HG03159 (cell line): ENCODE measurements around the gene UBD.

ENCODE experiments used
- ATAC-seq: cut with Tn5 transposase; IDR thresholded peaks from one replicate; pipeline ENCODE4 v1.9.1; 2021; ENCODE audit warnings: mild to moderate bottlenecking, moderate library complexity; ENCODE audit not compliant: unreplicated experiment

The UBD gene

GRCh38 chr6:29561606-29562181 is 2.2 kb upstream of the UBD start:
- ATAC-seq = no peak

GRCh38 chr6:29561091-29561490 is 1.6 kb upstream of the UBD start:
- no peak for ATAC-seq

DNA sequence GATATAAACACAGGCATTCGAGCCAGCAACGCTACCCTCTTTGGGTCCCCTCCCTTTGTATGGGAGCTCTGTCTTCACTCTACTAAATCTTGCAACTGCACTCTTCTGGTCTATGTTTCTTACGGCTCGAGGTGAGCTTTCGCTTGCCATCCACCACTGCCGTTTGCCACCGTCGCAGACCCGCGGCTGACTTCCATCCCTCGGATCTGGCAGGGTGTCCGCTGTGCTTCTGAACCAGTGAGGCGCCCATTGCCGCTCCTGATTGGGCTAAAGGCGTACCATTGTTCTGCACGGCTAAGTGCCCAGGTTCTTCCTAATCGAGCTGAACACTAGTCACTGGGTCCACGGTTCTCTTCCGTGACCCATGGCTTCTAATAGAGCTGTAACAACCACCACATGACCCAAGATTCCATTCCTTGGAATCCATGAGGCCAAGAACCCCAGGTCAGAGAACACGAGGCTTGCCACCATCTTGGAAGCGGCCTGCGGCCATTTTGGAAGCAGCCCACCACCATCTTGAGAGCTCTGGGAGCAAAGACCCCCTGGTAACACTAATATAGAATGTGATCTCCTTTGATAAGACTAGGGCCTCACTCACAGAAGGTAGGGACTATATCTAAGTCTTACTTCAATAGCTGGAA is 973 bp downstream of the UBD start:
- no peak for ATAC-seq

GRCh38 chr6:29557320-29557719 is 2.2 kb downstream of the UBD start:
- no peak for ATAC-seq

GRCh38 chr6:29554764-29555163 is 4.8 kb downstream of the UBD start:
- no peak for ATAC-seq

DNA sequence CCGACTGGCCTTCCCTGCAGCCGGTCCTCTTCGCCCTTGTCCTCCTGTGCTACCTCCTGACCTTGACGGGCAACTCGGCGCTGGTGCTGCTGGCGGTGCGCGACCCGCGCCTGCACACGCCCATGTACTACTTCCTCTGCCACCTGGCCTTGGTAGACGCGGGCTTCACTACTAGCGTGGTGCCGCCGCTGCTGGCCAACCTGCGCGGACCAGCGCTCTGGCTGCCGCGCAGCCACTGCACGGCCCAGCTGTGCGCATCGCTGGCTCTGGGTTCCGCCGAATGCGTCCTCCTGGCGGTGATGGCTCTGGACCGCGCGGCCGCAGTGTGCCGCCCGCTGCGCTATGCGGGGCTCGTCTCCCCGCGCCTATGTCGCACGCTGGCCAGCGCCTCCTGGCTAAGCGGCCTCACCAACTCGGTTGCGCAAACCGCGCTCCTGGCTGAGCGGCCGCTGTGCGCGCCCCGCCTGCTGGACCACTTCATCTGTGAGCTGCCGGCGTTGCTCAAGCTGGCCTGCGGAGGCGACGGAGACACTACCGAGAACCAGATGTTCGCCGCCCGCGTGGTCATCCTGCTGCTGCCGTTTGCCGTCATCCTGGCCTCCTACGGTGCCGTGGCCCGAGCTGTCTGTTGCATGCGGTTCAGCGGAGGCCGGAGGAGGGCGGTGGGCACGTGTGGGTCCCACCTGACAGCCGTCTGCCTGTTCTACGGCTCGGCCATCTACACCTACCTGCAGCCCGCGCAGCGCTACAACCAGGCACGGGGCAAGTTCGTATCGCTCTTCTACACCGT is 6.1 kb downstream of the UBD start:
- ATAC-seq = no peak

DNA sequence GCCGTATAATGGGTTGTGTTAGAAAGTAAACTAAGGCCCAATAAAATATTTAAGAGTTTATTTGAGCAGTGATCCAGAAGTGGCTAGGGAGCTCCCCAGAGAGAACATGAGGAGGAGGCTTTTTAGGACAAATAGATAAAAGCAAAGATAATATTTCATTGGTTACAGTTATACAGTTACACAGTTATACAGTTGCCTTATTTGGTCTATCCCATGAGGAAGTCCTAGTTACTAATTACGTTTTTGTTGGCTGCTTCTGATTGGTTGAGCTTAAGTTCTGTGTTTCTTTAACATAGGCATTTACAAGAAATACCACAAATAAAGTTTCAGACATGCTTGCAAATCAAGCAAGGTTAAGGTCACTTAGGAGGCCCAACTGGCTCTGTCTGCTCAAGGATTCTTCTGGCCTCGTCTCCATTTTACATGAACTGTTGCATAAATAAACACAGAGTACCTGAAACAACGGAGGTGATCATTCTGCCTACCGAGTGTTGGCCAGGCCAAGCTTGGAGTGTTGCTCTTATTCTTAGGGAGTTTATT is 7.0 kb downstream of the UBD start:
- ATAC-seq = peak; percentile 84

GRCh38 chr6:29547573-29547972 is 12.0 kb downstream of the UBD start:
- no peak for ATAC-seq

DNA sequence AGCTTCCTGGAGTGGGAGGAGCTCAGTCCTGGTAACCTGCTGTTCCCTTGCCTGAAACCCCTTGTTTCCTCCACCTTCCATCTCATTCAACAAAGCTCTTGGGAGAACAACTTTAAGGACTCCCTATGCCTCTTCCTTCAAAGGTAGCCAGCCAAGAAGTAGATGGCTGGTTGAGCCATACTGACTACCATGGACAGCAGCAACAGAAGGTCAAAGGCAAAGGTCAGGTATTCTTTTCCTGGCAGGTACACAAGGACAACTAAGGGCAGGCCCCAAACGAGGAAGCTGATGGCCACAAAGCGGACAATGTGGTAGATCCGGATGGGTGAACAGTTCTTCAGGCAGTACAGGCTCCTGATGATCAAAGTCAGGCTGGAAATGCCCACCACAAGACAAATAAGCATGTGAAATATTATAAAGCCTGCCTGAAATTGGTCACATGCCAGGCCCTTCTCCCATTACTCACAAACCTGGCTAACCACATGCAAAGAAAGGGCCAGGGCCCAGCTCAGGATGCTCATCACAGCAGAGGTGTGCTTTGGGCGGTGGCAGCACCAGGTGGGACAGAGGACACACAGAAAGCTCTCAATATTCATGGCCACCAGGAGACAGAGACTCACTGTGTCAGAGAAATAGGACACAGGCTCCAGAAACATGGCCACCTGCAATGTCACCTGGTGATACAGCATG is 21.7 kb downstream of the UBD start:
- ATAC-seq = no peak

GRCh38 chr6:29532320-29532951 is 27.1 kb downstream of the UBD start:
- no peak for ATAC-seq

DNA sequence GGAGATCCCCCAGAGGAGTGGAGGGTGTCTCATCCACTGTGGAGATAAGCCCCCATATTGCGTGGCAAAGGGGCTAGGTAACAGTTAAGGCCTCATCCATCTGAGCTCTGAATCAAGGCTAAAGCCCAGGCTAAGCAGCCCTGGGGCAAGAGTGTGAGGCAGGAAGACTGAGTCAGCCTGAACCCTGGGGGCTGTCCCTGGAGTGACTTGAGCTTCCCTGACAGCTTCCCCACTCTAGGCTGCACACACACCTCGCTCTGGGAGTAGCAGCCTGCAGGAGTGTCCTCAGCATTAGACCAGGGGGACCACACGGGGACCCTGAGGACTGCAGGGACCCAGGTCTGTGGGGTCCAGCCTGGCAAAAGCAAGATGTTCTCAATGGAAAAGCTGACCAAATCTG is 27.9 kb downstream of the UBD start:
- no peak for ATAC-seq

- no peak for ATAC-seq
These were observed 28.7 kb downstream of the UBD start for GRCh38 chr6:29530671-29531310.

- ATAC-seq = no peak
These were observed 29.6 kb downstream of the UBD start for GRCh38 chr6:29529956-29530355.

DNA sequence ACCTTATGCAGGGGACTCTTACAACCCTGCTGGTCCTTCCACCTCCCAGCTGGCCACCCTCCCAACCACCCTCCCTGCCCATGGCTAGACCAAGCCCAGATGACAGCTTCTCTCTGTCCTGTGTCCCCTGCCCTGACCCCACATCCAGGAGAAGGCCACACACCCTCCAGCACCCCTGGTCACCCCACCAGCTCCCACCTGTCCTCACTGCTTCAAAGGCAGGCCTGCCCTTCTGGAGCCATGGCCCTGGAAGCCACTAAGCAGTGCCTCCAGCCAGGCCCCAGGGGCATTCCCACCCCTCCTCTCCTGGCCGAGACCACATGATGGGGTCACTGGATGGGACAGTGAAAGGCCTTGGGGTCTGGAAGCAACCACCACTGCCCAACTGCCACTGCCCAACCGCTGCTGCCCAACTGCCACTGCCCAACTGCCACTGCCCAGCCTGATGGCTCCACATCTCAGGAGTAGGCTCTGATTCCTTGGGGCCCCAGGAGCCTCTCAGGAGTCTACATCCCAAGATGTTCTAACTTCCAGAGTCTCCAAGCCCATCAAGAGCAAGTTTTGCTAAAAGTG is 30.5 kb downstream of the UBD start:
- no peak for ATAC-seq

GRCh38 chr6:29528300-29528931 is 31.1 kb downstream of the UBD start:
- ATAC-seq = no peak

- ATAC-seq = no peak
These were observed 32.0 kb downstream of the UBD start for GRCh38 chr6:29527564-29527963.

DNA sequence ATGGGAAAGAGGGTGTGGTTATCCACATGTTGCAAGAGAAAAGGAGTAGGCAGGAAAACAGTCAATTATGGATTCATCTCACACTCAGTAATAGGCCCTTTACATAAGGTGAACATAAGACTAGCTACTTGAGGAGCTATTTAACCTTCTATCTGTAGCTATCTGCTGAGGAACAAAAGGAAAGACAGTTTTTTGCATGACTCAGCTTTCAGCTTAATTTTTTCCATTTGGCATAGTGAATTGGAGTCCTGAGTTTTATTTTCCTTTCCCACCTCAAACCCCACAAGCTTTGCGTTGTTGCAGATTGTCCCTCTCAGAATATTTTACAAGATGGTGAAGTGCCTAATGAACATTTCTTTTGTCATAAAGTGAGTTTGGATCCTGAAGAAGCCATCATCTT is 32.4 kb downstream of the UBD start:
- no peak for ATAC-seq

DNA sequence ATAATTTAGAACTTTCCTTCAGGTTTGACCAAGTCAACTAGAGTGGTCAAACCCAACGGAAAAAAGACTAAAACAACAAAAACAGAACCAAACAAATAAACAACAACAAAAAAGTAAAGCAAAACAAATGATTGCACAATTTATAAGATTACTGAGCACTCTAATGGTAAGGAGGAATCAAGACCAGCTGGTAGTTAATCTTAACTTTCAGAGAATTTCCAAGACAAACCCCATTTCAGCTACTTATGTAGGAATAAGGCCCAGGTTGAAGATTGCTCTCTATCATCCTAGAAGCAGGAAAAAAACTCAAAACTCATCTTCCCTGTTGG is 34.3 kb downstream of the UBD start:
- ATAC-seq = no peak

- ATAC-seq = no peak
These were observed 34.9 kb downstream of the UBD start for GRCh38 chr6:29524444-29525310.
